ENCODE measurements around the gene LRRC25. TPM values are rescaled to one million over a fixed set of nuclear protein-coding genes. Genes with fewer than 3 reads are reported as not detected.

The LRRC25 gene
- total RNA-seq, 1 experiment from 2014 or later, result not detected

DNA sequence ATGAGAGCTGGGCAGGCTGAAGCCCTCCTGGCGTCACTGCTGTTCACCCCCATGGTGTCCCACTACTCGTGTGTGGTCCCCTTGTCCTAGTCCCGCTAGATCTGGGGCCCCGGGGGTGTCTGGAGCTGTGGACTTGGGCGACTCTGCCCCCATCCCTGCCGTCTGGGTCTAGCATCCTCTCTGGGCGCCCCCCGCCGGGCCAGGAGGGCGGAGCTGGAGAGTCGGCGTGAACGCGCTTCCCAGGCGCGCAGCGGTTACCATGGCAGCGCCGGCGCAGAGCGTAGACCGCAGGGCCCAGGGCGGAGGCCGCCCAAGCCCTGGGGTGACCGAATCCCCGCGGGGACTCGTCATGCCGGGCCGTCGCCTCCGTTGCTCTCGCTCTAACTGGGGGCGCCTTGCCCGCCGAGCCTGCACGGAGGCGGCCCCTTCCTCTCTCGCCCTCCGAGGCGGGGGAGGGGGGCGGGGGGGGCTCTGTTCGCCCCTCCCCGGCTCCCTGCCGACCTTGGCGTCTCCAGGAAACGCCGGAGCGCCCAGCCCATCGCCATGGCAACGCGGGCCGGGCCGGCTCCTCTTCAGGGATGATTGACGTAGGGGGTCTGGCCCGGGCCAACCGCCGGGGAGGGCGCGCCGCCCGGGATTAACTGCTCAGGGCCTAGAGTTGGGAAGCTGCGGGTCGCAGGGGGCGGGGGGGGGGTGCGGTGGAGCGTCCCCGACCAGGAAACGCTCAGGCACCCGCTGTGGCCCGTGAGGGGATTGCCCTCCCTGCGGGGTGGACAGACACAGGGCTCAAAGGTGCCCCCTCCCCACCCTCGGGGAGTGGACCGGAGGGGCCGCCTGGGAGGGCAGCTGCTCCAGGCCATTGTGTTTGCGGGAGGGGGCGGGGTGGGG, 31.6 kb upstream of the LRRC25 start:
- ChIA-PET CTCF (no interaction called here), POLR2A (ENCODE audit: unreplicated experiment) (no interaction called here)
- DNase-seq, result no peak
- H3K9me2 ChIP-seq (ENCODE audit: insufficient read depth), result no peaks in the 10 kb centered on the region
- TF ChIP-seq EZH2 (IDR thresholded peaks at IDR 0.05; ENCODE audit: low read depth), result no peak
- TF ChIP-seq, protein P1, sequence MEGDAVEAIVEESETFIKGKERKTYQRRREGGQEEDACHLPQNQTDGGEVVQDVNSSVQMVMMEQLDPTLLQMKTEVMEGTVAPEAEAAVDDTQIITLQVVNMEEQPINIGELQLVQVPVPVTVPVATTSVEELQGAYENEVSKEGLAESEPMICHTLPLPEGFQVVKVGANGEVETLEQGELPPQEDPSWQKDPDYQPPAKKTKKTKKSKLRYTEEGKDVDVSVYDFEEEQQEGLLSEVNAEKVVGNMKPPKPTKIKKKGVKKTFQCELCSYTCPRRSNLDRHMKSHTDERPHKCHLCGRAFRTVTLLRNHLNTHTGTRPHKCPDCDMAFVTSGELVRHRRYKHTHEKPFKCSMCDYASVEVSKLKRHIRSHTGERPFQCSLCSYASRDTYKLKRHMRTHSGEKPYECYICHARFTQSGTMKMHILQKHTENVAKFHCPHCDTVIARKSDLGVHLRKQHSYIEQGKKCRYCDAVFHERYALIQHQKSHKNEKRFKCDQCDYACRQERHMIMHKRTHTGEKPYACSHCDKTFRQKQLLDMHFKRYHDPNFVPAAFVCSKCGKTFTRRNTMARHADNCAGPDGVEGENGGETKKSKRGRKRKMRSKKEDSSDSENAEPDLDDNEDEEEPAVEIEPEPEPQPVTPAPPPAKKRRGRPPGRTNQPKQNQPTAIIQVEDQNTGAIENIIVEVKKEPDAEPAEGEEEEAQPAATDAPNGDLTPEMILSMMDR (conservative IDR thresholded peaks at IDR 0.05), result no peak
- no peak overlapping the region for H2AFZ ChIP-seq
- peaks cover 24% of the 10 kb centered on the region; the same call in 1 of the 2 replicates for H4K20me1 ChIP-seq (ENCODE audit: insufficient read depth)
- 0 out of 2 replicates have a peak, but pooled peaks cover 2% of the 10 kb centered on the region for H3K79me2 ChIP-seq (ENCODE audit: low read depth)
- BruUV-seq (replicated peaks), result no TSS peak
- H3K27me3 ChIP-seq (ENCODE audit: insufficient read depth, low read depth), result no peaks in the 10 kb centered on the region
- H3F3A ChIP-seq (ENCODE audit: insufficient read depth, low read depth), result peaks cover 8% of the 10 kb centered on the region; the same call in 1 of the 2 replicates
- no peak overlapping the region for H3K4me3 ChIP-seq
- H3K36me3 ChIP-seq (ENCODE audit: low read depth), result no peaks in the 10 kb centered on the region
- H3K4me1 ChIP-seq (replicated peaks; ENCODE audit: insufficient read depth), result no peaks in the 10 kb centered on the region
- H3K4me2 ChIP-seq, result no peak overlapping the region
- no peaks in the 10 kb centered on the region for H3K9me3 ChIP-seq (ENCODE audit: insufficient read depth, low read depth)
- intact Hi-C loops (cut with micrococcal nuclease; ENCODE audit: unreplicated experiment), result no loop called here
- H3K27ac ChIP-seq, result no peak overlapping the region

DNA sequence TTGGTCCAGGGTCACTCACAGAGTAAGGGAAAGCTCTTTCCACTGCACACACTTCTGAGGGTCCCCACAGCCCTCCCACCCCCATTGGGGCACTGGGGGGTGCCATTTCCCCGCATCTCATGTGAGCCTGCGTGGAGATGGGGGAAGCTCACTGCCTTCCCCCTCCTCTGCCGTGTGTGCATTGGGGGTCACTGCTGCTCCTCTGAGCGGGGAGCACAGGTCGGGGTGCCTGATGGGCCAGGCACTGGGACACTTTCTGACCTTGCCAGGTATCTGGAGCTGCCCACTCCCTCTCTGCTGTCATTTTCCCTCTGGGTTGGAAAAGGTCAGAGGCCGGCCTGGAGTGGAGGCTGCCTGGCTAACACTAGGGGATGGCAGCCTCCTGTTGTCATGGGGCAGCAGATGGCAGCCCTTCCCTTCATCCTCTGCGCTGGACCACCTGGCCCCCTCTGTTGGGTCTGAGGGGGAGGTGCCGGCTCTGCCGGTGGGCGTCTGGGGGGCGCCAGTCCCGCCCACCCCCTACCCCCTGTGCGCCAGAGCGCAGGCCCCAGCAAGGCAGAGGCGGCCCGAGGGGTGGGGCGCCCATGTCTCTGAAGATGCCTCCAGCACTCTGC, 30.9 kb upstream of the LRRC25 start:
- H3K79me2 ChIP-seq (ENCODE audit: low read depth), result peaks cover 10% of the 10 kb centered on the region; the same call in 1 of the 2 replicates
- H3K4me1 ChIP-seq (replicated peaks; ENCODE audit: insufficient read depth), result no peaks in the 10 kb centered on the region
- H3K4me2 ChIP-seq, result no peak overlapping the region
- no TSS peak for BruUV-seq (replicated peaks)
- no peak overlapping the region for H2AFZ ChIP-seq
- H3K27me3 ChIP-seq (ENCODE audit: insufficient read depth, low read depth), result no peaks in the 10 kb centered on the region
- H3K27ac ChIP-seq, result no peak overlapping the region
- ChIA-PET POLR2A (ENCODE audit: unreplicated experiment) (no interaction called here), CTCF (no interaction called here)
- H3F3A ChIP-seq (ENCODE audit: insufficient read depth, low read depth), result peaks cover 8% of the 10 kb centered on the region; the same call in 1 of the 2 replicates
- H4K20me1 ChIP-seq (ENCODE audit: insufficient read depth), result peaks cover 31% of the 10 kb centered on the region
- no peaks in the 10 kb centered on the region for H3K9me2 ChIP-seq (ENCODE audit: insufficient read depth)
- TF ChIP-seq, protein P1 (conservative IDR thresholded peaks at IDR 0.05), result no peak
- TF ChIP-seq EZH2 (IDR thresholded peaks at IDR 0.05; ENCODE audit: low read depth), result no peak
- DNase-seq, result no peak
- H3K4me3 ChIP-seq, result no peak overlapping the region
- intact Hi-C loops (cut with micrococcal nuclease; ENCODE audit: unreplicated experiment), result no loop called here
- no peaks in the 10 kb centered on the region for H3K9me3 ChIP-seq (ENCODE audit: insufficient read depth, low read depth)
- no peaks in the 10 kb centered on the region for H3K36me3 ChIP-seq (ENCODE audit: low read depth)

DNA sequence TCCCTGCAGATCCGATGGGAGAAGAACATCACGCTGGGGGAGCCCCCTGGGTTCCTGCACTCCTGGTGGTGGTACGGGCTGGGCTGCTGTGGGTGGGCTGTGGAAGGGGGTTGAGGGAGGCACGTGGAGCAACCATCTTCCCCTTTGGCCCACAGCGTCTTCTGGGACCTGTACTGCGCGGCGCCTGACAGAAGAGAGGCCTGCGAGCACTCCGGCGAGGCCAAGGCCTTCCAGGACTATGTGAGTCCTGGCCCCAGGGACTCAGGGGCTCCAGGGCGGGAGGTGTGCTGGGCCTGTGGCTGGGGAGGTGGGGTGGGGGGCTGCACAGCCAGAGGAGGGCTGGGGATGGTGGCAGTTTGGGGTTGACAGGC, 30.3 kb upstream of the LRRC25 start:
- Histone ChIP-seq H3F3A (ENCODE audit: insufficient read depth, low read depth) (peaks cover 8% of the 10 kb centered on the region; the same call in 1 of the 2 replicates), H2AFZ (no peak overlapping the region), H3K27ac (no peak overlapping the region), H3K9me2 (ENCODE audit: insufficient read depth) (no peaks in the 10 kb centered on the region), H3K4me3 (no peak overlapping the region), H3K4me1 (replicated peaks; ENCODE audit: insufficient read depth) (no peaks in the 10 kb centered on the region), H4K20me1 (ENCODE audit: insufficient read depth) (peaks cover 35% of the 10 kb centered on the region), H3K9me3 (ENCODE audit: insufficient read depth, low read depth) (no peaks in the 10 kb centered on the region), H3K79me2 (ENCODE audit: low read depth) (peaks cover 13% of the 10 kb centered on the region; the same call in 1 of the 2 replicates), H3K4me2 (no peak overlapping the region), H3K36me3 (ENCODE audit: low read depth) (no peaks in the 10 kb centered on the region), H3K27me3 (ENCODE audit: insufficient read depth, low read depth) (no peaks in the 10 kb centered on the region)
- intact Hi-C loops (cut with micrococcal nuclease; ENCODE audit: unreplicated experiment), result no loop called here
- BruUV-seq (replicated peaks), result no TSS peak
- no peak for DNase-seq
- POLR2A ChIA-PET (ENCODE audit: unreplicated experiment), result no interaction called here
- TF ChIP-seq EZH2 (IDR thresholded peaks at IDR 0.05; ENCODE audit: low read depth), result no peak
- TF ChIP-seq, protein P1 (conservative IDR thresholded peaks at IDR 0.05), result no peak
- CTCF ChIA-PET, result no interaction called here
